ENCODE results near the gene ARFIP2.
A peak's percentile ranks its signal among the peaks of the same experiment; 100 is the strongest.
"Not testable (repeated sequence)": the region's sequence is repeated elsewhere in the genome, so short reads cannot be mapped to it uniquely, and the experiment has no call there.

ARFIP2 gene

GRCh38 chr11:6481012-6481923 lies at the start of gene ARFIP2, which contains the start of gene TIMM10B:
Gene ARFIP2 (minus strand): TSS chr11:6481331. CDS start chr11:6480421, 910 bp downstream.
Gene TIMM10B (plus strand): TSS chr11:6481501. CDS start chr11:6481517, 16 bp downstream.
- DNase-seq (ENCODE audit: low read depth) = peak; percentile 98
- TF ChIP-seq CTCF (IDR thresholded peaks at IDR 0.05; ENCODE audit: low read length, missing control alignments) = no peak
- peak within 1 kb of the TSS; percentile 81 for H3K4me3 ChIP-seq (replicated peaks; ENCODE audit: low read depth, low read length)

GRCh38 chr11:6530848-6531247 lies 49.7 kb upstream of the ARFIP2 start:
- no peak for DNase-seq (ENCODE audit: low read depth)
- TF ChIP-seq CTCF (IDR thresholded peaks at IDR 0.05; ENCODE audit: low read length, missing control alignments) = no peak
- no peak overlapping the region for H3K4me3 ChIP-seq (replicated peaks; ENCODE audit: low read depth, low read length)

- no peak for TF ChIP-seq CTCF (IDR thresholded peaks at IDR 0.05; ENCODE audit: low read length, missing control alignments)
- no peak overlapping the region for H3K4me3 ChIP-seq (replicated peaks; ENCODE audit: low read depth, low read length)
Measured at GRCh38 chr11:6529266-6529665, 48.1 kb upstream of the ARFIP2 start.

GRCh38 chr11:6526411-6527135 lies 45.4 kb upstream of the ARFIP2 start:
- DNase-seq (ENCODE audit: low read depth) = no peak
- TF ChIP-seq CTCF (IDR thresholded peaks at IDR 0.05; ENCODE audit: low read length, missing control alignments) = no peak
- no peak overlapping the region for H3K4me3 ChIP-seq (replicated peaks; ENCODE audit: low read depth, low read length)

More at GRCh38 chr11:6529266-6529665, 48.1 kb upstream of the ARFIP2 start:
- DNase-seq (ENCODE audit: low read depth) = no peak

- TF ChIP-seq CTCF (IDR thresholded peaks at IDR 0.05; ENCODE audit: low read length, missing control alignments) = no peak
- H3K4me3 ChIP-seq (replicated peaks; ENCODE audit: low read depth, low read length) = no peak overlapping the region
- peak; percentile 39 for DNase-seq (ENCODE audit: low read depth)
Measured at GRCh38 chr11:6523253-6523652, 42.1 kb upstream of the ARFIP2 start.

- not testable (repeated sequence) for DNase-seq (ENCODE audit: low read depth); H3K4me3 ChIP-seq (replicated peaks; ENCODE audit: low read depth, low read length)
Measured at GRCh38 chr11:6521946-6522345, 40.8 kb upstream of the ARFIP2 start.

GRCh38 chr11:6520265-6520664 lies 39.1 kb upstream of the ARFIP2 start:
- no peak overlapping the region for H3K4me3 ChIP-seq (replicated peaks; ENCODE audit: low read depth, low read length)
- no peak for DNase-seq (ENCODE audit: low read depth)
- no peak for TF ChIP-seq CTCF (IDR thresholded peaks at IDR 0.05; ENCODE audit: low read length, missing control alignments)
